ENCODE measurements around the gene SCP2.

GRCh38 chr1:53085405-53085804 lies 158.3 kb downstream of the SCP2 start:
- no peak for TF ChIP-seq CTCF (IDR thresholded peaks at IDR 0.05)
- TF ChIP-seq POLR2A (IDR thresholded peaks at IDR 0.05): no peak

Measured in esophagus squamous epithelium (tissue), 4 donors.